PFSK-1 (cell line): ENCODE measurements around the gene CYB5D1.
A peak's percentile ranks its signal among the peaks of the same experiment; 100 is the strongest.

Experiments used
- FOXP2 ChIP-seq: optimal IDR thresholded peaks from 2 replicates; pipeline ENCODE3; 2011; ENCODE audit warnings: borderline replicate concordance, control low read depth, inconsistent platforms; ENCODE audit not compliant: insufficient read depth; ENCODE audit errors: extremely low read length, extremely low read depth
- POLR2AphosphoS5 ChIP-seq: IDR thresholded peaks from 2 replicates; pipeline ENCODE4 v1.6.1; 2012; ENCODE audit warnings: low read depth, mild to moderate bottlenecking, control low read depth, low read length, moderate library complexity
- REST ChIP-seq, 2 experiments: IDR thresholded peaks; 2 replicates each; pipeline versions ENCODE4 v1.6.1 to v1.8.0; 2011 to 2012; ENCODE audit warnings: low read depth in 2 of 2, low read length in 2 of 2, control low read depth in 1 of 2, inconsistent platforms in 1 of 2, mild to moderate bottlenecking in 1 of 2, moderate library complexity in 1 of 2; ENCODE audit not compliant: insufficient read depth in 1 of 2
- SIN3A ChIP-seq: IDR thresholded peaks from 2 replicates; pipeline ENCODE4 v1.6.1; 2012; ENCODE audit warnings: mild to moderate bottlenecking, low read length, moderate library complexity, borderline replicate concordance; ENCODE audit not compliant: insufficient read depth
- TAF1 ChIP-seq: IDR thresholded peaks from 2 replicates; pipeline ENCODE4 v1.6.1; 2012; ENCODE audit warnings: low read length, control low read depth, borderline replicate concordance; ENCODE audit not compliant: insufficient read depth

The CYB5D1 gene

GRCh38 chr17:7834957-7835813 lies 22.6 kb upstream of the CYB5D1 start:
- no peak for TF ChIP-seq TAF1
- 0 out of 2 replicates have a peak, but pooled peaks have one; percentile 48 for TF ChIP-seq SIN3A
- TF ChIP-seq FOXP2: no peak
- TF ChIP-seq REST (IDR thresholded peaks at IDR 0.05; ENCODE audit: insufficient read depth in 1 of 2, low read depth in 2 of 2, low read length in 2 of 2): 0 out of 4 replicates have a peak, but pooled peaks of 1 of the 2 experiments have one; percentile 26

GRCh38 chr17:7835814-7836595 lies 21.8 kb upstream of the CYB5D1 start:
- TF ChIP-seq POLR2AphosphoS5 (peak; percentile 74), TAF1 (peak; percentile 61; the same call in 1 of the 2 replicates), REST (IDR thresholded peaks at IDR 0.05; ENCODE audit: insufficient read depth in 1 of 2, low read depth in 2 of 2, low read length in 2 of 2) (no peak), FOXP2 (no peak)

GRCh38 chr17:7836596-7837407 lies 21.0 kb upstream of the CYB5D1 start:
- peak; percentile 77; the same call in 1 of the 2 replicates for TF ChIP-seq TAF1
- TF ChIP-seq REST (IDR thresholded peaks at IDR 0.05; ENCODE audit: insufficient read depth in 1 of 2, low read depth in 2 of 2, low read length in 2 of 2): 0 out of 4 replicates have a peak, but pooled peaks of 1 of the 2 experiments have one; percentile 36
- TF ChIP-seq SIN3A: peak; percentile 100
- no peak; the same call in 1 of the 2 replicates for TF ChIP-seq POLR2AphosphoS5
- TF ChIP-seq FOXP2: no peak

- no peak for TF ChIP-seq SIN3A
- no peak for TF ChIP-seq POLR2AphosphoS5
- TF ChIP-seq FOXP2: no peak
- no peak for TF ChIP-seq TAF1
- no peak for TF ChIP-seq REST (IDR thresholded peaks at IDR 0.05; ENCODE audit: insufficient read depth in 1 of 2, low read depth in 2 of 2, low read length in 2 of 2)
Observed at GRCh38 chr17:7837408-7838088, 20.3 kb upstream of the CYB5D1 start.
